NCI-H2107 treated with DMSO at 0.1 percent for 48 hours (cell line): ENCODE results near the gene ZNF280C.
A peak's percentile ranks its signal among the peaks of the same experiment; 100 is the strongest.
"Not testable (repeated sequence)": the region's sequence is repeated elsewhere in the genome, so short reads cannot be mapped to it uniquely, and the experiment has no call there.

Experiments used
- DNase-seq: peaks from one replicate; lab custom pipeline; 2025; ENCODE audit not compliant: unreplicated experiment; lab: John Stamatoyannopoulos, UW

Gene ZNF280C

GRCh38 chrX:130261296-130261893 is 7.3 kb downstream of the ZNF280C start:
- DNase-seq = no peak

DNA sequence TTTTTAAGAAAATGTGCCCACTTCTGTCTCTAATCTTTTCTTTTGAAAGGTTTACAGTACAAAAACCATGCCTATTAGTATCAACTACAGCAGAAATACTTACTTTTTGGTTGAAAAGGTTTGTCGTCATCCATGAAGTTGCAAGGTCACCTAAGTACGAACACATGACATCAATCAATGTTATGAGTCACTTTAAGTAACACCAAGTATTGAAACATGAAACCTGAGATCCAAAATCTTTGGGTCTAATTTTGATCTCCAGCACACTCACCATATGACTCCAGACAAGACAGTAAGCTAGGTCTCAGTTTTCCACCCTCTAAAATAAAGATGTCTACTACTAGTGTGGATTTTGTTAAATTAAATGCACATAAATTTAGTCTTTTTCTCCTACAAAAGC is 8.4 kb downstream of the ZNF280C start:
- DNase-seq = no peak

DNA sequence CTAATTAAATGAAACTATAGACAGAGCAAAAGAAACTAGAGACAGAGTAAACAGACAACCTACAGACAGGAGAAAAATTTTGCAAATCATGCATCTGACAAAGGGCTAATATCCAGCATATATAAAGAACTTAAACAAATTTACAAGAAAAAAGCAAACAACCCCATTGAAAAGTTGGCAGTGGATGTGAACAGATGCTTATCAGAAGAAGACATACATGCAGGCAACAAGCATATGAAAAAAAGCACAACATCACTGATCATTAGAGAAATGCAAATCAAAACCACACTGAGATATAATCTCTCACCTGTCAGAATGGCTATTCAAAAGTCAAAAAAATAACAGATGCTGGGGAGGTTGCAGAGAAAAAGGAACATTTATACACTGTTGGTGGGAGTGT is 14.8 kb downstream of the ZNF280C start:
- no peak for DNase-seq

GRCh38 chrX:130251671-130252070 is 17.0 kb downstream of the ZNF280C start:
- no peak for DNase-seq

DNA sequence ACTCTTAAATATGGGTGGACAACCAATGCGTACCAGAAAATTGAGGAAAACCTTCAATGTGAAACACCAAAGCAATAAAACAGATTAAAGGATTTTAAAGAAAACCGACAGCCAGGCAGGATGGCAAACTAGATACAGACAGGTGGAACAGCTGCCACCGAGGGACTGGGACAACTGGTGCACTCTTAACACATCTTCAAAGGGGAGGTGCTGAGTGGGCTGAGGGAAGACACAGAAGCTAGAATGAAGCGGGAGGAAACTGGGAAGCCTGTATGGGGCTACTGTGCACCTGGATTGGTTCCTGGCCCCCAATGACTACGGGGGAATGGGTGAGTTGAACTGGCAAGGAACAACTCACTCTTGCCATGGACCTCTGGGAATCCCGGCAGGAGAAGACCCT is 20.7 kb downstream of the ZNF280C start:
- DNase-seq = no peak

GRCh38 chrX:130246084-130246483 is 22.6 kb downstream of the ZNF280C start:
- DNase-seq = no peak

DNA sequence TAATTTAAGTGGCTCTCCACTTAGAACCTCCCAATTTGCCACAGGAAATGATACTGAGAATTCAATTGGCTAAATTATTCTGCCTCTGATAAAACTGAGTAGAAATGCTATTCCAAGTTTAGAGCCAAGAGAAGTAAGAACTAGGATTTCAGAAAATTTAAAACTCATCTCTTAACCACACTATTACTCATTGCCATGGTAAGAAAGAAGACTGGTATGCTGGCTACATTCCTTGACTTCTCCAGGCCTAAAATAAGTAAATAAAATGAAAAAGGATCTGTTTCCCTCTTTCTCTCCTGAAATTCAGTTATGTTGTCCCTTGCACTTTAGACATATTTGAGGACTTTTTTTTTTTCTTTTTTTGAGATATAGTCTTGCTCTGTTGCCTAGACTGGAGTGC is 23.3 kb downstream of the ZNF280C start:
- no peak for DNase-seq

DNA sequence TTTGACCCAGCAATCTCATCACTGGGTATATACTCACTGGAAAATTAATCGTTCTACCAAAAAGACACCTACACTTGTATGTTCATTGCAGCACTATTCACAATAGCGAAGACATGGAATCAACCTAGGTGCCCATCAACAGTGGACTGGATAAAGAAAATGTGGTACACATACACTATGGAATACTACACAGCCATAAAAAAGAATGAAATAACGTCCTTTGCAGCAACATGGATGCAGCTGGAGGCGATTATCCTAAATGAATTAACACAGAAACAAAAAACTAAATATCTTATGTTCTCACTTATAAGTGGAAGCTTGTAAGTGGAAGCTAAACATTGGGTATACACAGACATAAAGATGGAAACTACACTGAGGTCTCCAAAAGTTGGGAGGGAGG is 37.5 kb downstream of the ZNF280C start:
- not testable (repeated sequence) for DNase-seq

DNA sequence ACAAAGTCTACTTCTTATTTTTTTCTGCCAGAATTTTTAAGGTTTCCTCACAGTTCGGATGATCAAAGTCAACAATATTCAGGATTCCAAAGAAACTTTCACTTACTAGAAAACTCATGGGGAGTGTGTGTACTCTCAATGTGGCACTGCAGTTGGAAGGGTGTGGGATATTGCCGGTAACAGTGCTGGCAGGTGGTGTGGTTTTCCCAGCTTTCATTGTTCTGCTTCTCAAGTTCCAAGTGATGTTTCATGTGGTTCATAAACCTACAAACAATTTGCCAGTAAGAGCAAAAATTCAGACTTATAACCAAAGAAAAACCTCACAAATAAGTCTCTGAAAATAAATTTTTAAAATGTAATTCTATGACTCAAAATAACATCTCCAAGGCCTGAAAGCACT is 39.8 kb downstream of the ZNF280C start:
- peak; percentile 67 for DNase-seq

- no peak for DNase-seq
These were observed 43.9 kb downstream of the ZNF280C start for GRCh38 chrX:130224810-130225209.

- no peak for DNase-seq
These were observed 52.4 kb downstream of the ZNF280C start for GRCh38 chrX:130216320-130216719.

DNA sequence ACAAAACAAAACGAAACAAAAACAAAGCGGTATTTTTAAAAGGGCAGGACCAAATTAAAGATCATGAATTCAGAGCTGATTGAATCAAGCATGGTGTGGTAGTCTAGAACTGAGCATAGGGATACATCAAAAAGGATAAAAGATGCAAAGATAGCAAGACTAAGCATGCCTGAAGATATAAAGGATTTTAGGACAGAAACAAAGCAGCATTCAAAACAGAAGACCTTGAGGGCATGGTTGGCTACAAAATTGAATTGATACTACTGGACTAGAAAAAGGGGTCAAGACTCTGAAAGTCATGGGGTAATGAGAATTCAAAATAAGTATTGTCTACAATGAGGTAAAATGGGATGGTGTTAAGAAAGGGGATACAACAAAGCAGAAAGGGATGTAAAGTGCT is 55.3 kb downstream of the ZNF280C start:
- no peak for DNase-seq

- DNase-seq = no peak
These were observed 56.3 kb downstream of the ZNF280C start for GRCh38 chrX:130212371-130212770.

GRCh38 chrX:130211415-130212186 is 57.1 kb downstream of the ZNF280C start:
- DNase-seq = no peak

GRCh38 chrX:130204647-130205046 is 64.1 kb downstream of the ZNF280C start:
- DNase-seq = no peak

DNA sequence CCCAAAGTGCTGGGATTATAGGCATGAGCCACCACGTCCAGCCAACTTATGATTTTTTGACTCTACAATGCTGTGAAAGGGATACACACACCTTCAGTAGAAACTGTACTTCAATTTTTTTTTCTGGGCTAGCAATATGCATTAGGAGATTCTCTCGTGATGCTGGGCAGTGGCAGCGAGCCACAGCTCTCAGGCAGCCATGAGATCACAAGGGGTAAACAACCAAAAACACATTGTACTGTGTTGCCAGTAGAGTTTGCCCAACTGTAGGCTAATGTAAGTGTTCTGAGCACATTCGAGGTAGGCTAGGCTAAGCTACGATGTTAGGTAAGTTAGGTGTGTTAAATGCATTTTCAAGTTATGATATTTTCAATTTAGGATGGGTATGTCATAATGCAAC is 71.2 kb downstream of the ZNF280C start:
- no peak for DNase-seq

- DNase-seq = no peak
These were observed 72.2 kb downstream of the ZNF280C start for GRCh38 chrX:130196466-130196865.

DNA sequence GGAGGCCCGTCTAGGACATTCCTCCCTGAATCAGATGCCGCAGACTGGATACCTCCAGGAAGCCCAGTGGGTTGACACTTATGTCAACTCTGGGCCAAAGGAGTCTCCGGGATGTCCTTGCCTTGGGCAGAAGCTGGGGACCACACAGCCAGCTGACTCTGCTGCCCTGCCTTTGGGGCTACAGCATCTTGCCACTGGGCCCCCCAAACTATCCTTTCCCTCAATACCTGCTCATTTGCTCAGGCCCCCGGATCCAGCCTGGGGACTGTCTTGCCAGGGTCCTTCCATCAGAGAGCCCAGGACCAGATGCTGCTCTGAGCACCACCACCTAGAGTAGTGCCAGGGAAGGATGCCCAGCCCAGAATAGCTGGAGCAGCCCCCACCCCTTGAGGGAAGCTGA is 77.9 kb downstream of the ZNF280C start:
- DNase-seq = no peak

DNA sequence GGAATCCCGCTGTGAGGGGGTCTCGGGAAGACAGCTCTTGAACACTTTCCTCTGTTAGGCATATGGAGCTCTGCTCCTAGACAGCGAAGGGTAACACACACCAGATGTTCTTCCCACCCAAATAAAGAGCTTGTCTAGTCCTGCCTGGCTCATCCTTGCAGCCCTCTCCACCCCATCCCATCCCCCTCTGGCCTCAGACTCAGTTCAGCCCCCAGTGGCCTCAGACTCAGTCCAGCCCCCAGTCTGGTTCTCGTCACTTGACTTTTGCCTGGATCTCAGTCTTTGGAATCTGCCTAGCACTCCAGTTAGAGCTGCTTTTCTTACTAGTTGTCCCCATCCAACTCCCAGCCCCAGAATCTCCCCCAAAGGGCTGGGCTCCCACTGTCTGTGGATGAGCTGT is 82.0 kb downstream of the ZNF280C start:
- no peak for DNase-seq

DNA sequence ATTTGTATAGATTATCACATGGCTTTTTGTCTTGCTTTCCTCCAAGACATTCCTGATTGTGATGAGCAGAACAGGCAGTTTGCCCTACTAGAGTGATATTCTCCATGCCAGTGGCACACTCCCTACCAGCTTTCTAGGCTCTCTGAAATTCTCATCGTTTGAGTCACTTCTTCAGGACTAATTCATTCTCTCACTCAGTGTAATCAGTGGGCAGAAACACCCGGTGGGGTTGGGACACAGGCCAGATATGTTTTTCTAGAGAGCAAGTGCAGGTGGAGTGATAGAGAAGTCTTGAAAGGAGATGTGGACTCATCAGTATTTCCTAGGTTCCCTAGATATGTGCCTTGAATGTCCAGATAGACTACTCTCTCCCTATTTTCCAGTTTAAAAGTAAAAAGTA is 83.8 kb downstream of the ZNF280C start:
- DNase-seq = no peak

GRCh38 chrX:130184168-130184567 is 84.5 kb downstream of the ZNF280C start:
- DNase-seq = no peak

DNA sequence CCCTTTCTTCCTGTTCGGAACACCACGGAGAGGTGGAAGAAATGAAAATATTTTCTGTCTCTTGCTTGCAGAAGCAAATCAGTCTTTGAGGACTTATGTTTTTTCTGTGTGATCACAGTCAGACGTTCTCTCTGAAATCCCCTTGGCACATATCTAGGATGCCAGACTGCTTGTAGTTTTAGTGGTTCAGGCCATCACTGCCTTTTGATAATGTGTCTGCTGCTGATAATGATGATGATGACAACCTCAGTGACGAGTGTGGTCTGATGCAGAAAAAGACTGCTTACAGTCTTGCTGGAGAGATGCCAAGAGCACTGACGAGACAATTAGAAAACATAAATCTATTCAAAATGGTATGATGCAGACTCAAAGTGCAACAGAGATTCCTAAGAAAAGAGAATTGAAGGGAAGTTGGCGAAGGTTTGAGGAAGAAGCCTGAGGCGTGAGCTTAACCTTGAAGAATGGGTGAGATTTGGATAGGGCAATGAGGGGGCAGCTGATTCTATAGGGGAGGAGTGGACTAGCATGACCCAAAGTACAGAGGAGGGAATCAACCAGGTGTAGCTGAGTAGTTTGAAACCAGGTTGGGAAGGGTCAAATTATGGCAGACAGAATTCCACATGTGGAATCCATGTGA is 89.0 kb downstream of the ZNF280C start:
- DNase-seq = no peak
